A673 (cell line): ENCODE data around the gene CTXN3.

Source experiments
- EZH2 ChIP-seq: fragments of 200-600 bp; sonication (generic); IDR thresholded peaks from 2 replicates; pipeline ENCODE4 v1.6.1; 2017; ENCODE audit warnings: borderline replicate concordance, low read depth, mild to moderate bottlenecking, mixed read lengths, antibody characterized with exemption, low read length; ENCODE audit not compliant: poor library complexity, severe bottlenecking
- TF ChIP-seq, protein P1 (sequence below): fragments of 300-800, 200-600 bp; sonication (generic); conservative IDR thresholded peaks from 2 replicates; pipeline ENCODE4 v1.5.1; 2017; ENCODE audit warnings: low read depth, mild to moderate bottlenecking, antibody characterized with exemption, low read length, moderate library complexity, mixed read lengths

DNA sequence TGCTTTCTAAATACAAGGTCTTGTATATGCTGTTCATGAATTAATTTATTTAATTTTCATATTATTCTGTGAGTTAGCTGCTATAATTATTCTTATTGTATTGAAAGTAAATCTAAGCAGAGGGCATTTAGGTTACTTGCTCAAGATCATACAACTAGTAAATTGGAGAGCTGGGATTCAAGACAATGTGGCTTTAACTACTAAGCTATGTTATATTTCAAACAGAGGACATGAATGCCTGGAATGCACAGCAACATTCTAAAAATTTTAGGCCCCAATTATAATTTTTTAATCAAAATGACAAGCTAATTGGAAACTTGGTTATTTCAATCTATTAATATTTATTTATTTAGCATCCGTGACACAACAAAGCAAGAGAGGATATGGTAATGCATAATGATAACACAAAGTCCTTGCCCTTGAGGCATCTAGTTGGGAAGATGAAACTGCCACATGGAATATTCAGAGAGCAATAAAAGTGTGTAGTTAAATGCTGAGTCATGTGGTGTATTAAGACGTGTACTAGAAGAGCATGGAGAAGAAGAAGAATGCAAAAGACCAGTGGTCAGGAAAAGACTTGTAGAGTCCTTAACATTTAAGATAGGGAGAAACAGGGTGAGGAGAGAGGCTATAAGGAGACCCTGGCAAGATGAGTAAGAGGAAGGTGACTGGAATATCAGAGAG lies 24.4 kb downstream of the CTXN3 start:
- TF ChIP-seq, protein P1, sequence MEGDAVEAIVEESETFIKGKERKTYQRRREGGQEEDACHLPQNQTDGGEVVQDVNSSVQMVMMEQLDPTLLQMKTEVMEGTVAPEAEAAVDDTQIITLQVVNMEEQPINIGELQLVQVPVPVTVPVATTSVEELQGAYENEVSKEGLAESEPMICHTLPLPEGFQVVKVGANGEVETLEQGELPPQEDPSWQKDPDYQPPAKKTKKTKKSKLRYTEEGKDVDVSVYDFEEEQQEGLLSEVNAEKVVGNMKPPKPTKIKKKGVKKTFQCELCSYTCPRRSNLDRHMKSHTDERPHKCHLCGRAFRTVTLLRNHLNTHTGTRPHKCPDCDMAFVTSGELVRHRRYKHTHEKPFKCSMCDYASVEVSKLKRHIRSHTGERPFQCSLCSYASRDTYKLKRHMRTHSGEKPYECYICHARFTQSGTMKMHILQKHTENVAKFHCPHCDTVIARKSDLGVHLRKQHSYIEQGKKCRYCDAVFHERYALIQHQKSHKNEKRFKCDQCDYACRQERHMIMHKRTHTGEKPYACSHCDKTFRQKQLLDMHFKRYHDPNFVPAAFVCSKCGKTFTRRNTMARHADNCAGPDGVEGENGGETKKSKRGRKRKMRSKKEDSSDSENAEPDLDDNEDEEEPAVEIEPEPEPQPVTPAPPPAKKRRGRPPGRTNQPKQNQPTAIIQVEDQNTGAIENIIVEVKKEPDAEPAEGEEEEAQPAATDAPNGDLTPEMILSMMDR = no peak
- no peak for TF ChIP-seq EZH2
